Stimulated activated memory B cell treated with anti-CD40 and anti-IgM and Interleukin-4, amounts not matched to agents 10 μg/mL and 1 μg/mL and 100 μg/mL, for 72 hours (primary cell): ENCODE data around the gene ABCC1.
A peak's percentile ranks its signal among the peaks of the same experiment; 100 is the strongest.
"Not testable (repeated sequence)": the region's sequence is repeated elsewhere in the genome, so short reads cannot be mapped to it uniquely, and the experiment has no call there.

ENCODE experiments used
- ATAC-seq: fragments of 150-1000 bp; cut with Tn5 transposase; 2 replicates; pipeline ENCODE4 v1.10.0; 2021
- H3K27ac Mint-ChIP-seq: one replicate; pipeline ENCODE4 v1.8.0; 2022; ENCODE audit warnings: mild to moderate bottlenecking, mixed read lengths
- H3K27me3 Mint-ChIP-seq: one replicate; pipeline ENCODE4 v1.8.0; 2022; ENCODE audit warnings: mixed read lengths
- H3K36me3 Mint-ChIP-seq: one replicate; pipeline ENCODE4 v1.8.0; 2022; ENCODE audit warnings: mixed read lengths
- H3K4me1 Mint-ChIP-seq: one replicate; pipeline ENCODE4 v1.8.0; 2022; ENCODE audit warnings: mixed read lengths
- H3K4me3 Mint-ChIP-seq: one replicate; pipeline ENCODE4 v1.8.0; 2022; ENCODE audit warnings: mild to moderate bottlenecking, moderate library complexity, mixed read lengths
- H3K9me3 Mint-ChIP-seq: one replicate; pipeline ENCODE4 v1.8.0; 2022; ENCODE audit warnings: mixed read lengths

The ABCC1 gene

GRCh38 chr16:15953929-15954813, 4.8 kb downstream of the ABCC1 start:
- H3K27ac Mint-ChIP-seq = peak overlapping the region; percentile 94
- H3K27me3 Mint-ChIP-seq = no peaks in the 10 kb centered on the region
- H3K4me1 Mint-ChIP-seq = peaks cover 84% of the 10 kb centered on the region
- peaks cover 6% of the 10 kb centered on the region for H3K36me3 Mint-ChIP-seq
- H3K9me3 Mint-ChIP-seq = no peaks in the 10 kb centered on the region
- ATAC-seq = no peak
- H3K4me3 Mint-ChIP-seq = no peak overlapping the region

GRCh38 chr16:15954814-15955151, 5.4 kb downstream of the ABCC1 start:
- peaks cover 6% of the 10 kb centered on the region for H3K36me3 Mint-ChIP-seq
- ATAC-seq = no peak
- H3K27me3 Mint-ChIP-seq = no peaks in the 10 kb centered on the region
- no peaks in the 10 kb centered on the region for H3K9me3 Mint-ChIP-seq
- peak overlapping the region; percentile 94 for H3K27ac Mint-ChIP-seq
- peaks cover 90% of the 10 kb centered on the region for H3K4me1 Mint-ChIP-seq
- H3K4me3 Mint-ChIP-seq = peak overlapping the region; percentile 14

GRCh38 chr16:15955425-15955824, 6.0 kb downstream of the ABCC1 start:
- Mint-ChIP-seq H3K9me3 (no peaks in the 10 kb centered on the region), H3K4me1 (peaks cover 92% of the 10 kb centered on the region), H3K27ac (peak overlapping the region; percentile 94), H3K27me3 (no peaks in the 10 kb centered on the region), H3K4me3 (no peak overlapping the region), H3K36me3 (peaks cover 8% of the 10 kb centered on the region)
- ATAC-seq = no peak

- not testable (repeated sequence) for H3K27me3 Mint-ChIP-seq, H3K4me3 Mint-ChIP-seq, ATAC-seq, H3K9me3 Mint-ChIP-seq, H3K36me3 Mint-ChIP-seq
- Mint-ChIP-seq H3K4me1 (peaks cover 92% of the 10 kb centered on the region), H3K27ac (peak overlapping the region; percentile 94)
These were observed 6.7 kb downstream of the ABCC1 start for GRCh38 chr16:15956106-15956505.

GRCh38 chr16:15958703-15959348, 9.4 kb downstream of the ABCC1 start:
- peak overlapping the region; percentile 88 for H3K27ac Mint-ChIP-seq
- no peak overlapping the region for H3K4me3 Mint-ChIP-seq
- H3K36me3 Mint-ChIP-seq = peaks cover 26% of the 10 kb centered on the region
- H3K9me3 Mint-ChIP-seq = peaks cover 6% of the 10 kb centered on the region
- no peak for ATAC-seq
- no peaks in the 10 kb centered on the region for H3K27me3 Mint-ChIP-seq
- peaks cover 81% of the 10 kb centered on the region for H3K4me1 Mint-ChIP-seq

GRCh38 chr16:15960124-15960971, 10.9 kb downstream of the ABCC1 start:
- Mint-ChIP-seq H3K27me3 (no peaks in the 10 kb centered on the region), H3K4me3 (no peak overlapping the region), H3K27ac (peak overlapping the region; percentile 88), H3K9me3 (peaks cover 6% of the 10 kb centered on the region), H3K36me3 (peaks cover 31% of the 10 kb centered on the region), H3K4me1 (peaks cover 68% of the 10 kb centered on the region)
- no peak for ATAC-seq

GRCh38 chr16:15961060-15961511, 11.7 kb downstream of the ABCC1 start:
- peak overlapping the region; percentile 88 for H3K27ac Mint-ChIP-seq
- H3K27me3 Mint-ChIP-seq = no peaks in the 10 kb centered on the region
- H3K36me3 Mint-ChIP-seq = peaks cover 27% of the 10 kb centered on the region
- H3K4me1 Mint-ChIP-seq = peaks cover 66% of the 10 kb centered on the region
- peaks cover 6% of the 10 kb centered on the region for H3K9me3 Mint-ChIP-seq
- peak overlapping the region; percentile 75 for H3K4me3 Mint-ChIP-seq
- ATAC-seq = peak; percentile 94

GRCh38 chr16:15961571-15962090, 12.2 kb downstream of the ABCC1 start:
- peaks cover 27% of the 10 kb centered on the region for H3K36me3 Mint-ChIP-seq
- H3K27ac Mint-ChIP-seq = peak overlapping the region; percentile 88
- peak overlapping the region; percentile 75 for H3K4me3 Mint-ChIP-seq
- H3K9me3 Mint-ChIP-seq = peaks cover 6% of the 10 kb centered on the region
- peaks cover 61% of the 10 kb centered on the region for H3K4me1 Mint-ChIP-seq
- peak; percentile 62 for ATAC-seq
- H3K27me3 Mint-ChIP-seq = no peaks in the 10 kb centered on the region

- H3K27ac Mint-ChIP-seq = no peak overlapping the region
- no peak for ATAC-seq
- no peaks in the 10 kb centered on the region for H3K27me3 Mint-ChIP-seq
- H3K9me3 Mint-ChIP-seq = peaks cover 6% of the 10 kb centered on the region
- H3K4me3 Mint-ChIP-seq = no peak overlapping the region
- H3K36me3 Mint-ChIP-seq = peaks cover 27% of the 10 kb centered on the region
- peaks cover 55% of the 10 kb centered on the region for H3K4me1 Mint-ChIP-seq
These were observed 14.0 kb downstream of the ABCC1 start for GRCh38 chr16:15963307-15963910.

GRCh38 chr16:15966420-15966819, 17.0 kb downstream of the ABCC1 start:
- H3K36me3 Mint-ChIP-seq = peaks cover 42% of the 10 kb centered on the region
- H3K27me3 Mint-ChIP-seq = no peaks in the 10 kb centered on the region
- no peak overlapping the region for H3K27ac Mint-ChIP-seq
- H3K4me1 Mint-ChIP-seq = peaks cover 41% of the 10 kb centered on the region
- no peak for ATAC-seq
- no peak overlapping the region for H3K4me3 Mint-ChIP-seq
- H3K9me3 Mint-ChIP-seq = peaks cover 11% of the 10 kb centered on the region

- no peak overlapping the region for H3K27ac Mint-ChIP-seq
- no peaks in the 10 kb centered on the region for H3K27me3 Mint-ChIP-seq
- peaks cover 14% of the 10 kb centered on the region for H3K9me3 Mint-ChIP-seq
- no peak overlapping the region for H3K4me3 Mint-ChIP-seq
- ATAC-seq = no peak
- H3K4me1 Mint-ChIP-seq = peaks cover 36% of the 10 kb centered on the region
- peaks cover 48% of the 10 kb centered on the region for H3K36me3 Mint-ChIP-seq
These were observed 17.6 kb downstream of the ABCC1 start for GRCh38 chr16:15966836-15967546.

- H3K4me1 Mint-ChIP-seq = peaks cover 28% of the 10 kb centered on the region
- ATAC-seq = no peak
- no peaks in the 10 kb centered on the region for H3K27me3 Mint-ChIP-seq
- no peak overlapping the region for H3K4me3 Mint-ChIP-seq
- no peak overlapping the region for H3K27ac Mint-ChIP-seq
- H3K9me3 Mint-ChIP-seq = peaks cover 17% of the 10 kb centered on the region
- peaks cover 49% of the 10 kb centered on the region for H3K36me3 Mint-ChIP-seq
These were observed 18.4 kb downstream of the ABCC1 start for GRCh38 chr16:15967655-15968315.

- Mint-ChIP-seq H3K36me3 (peaks cover 47% of the 10 kb centered on the region), H3K4me1 (peaks cover 40% of the 10 kb centered on the region), H3K27ac (no peak overlapping the region)
These were observed 20.8 kb downstream of the ABCC1 start for GRCh38 chr16:15970202-15970601.

More at GRCh38 chr16:15970202-15970601, 20.8 kb downstream of the ABCC1 start:
- Mint-ChIP-seq H3K9me3 (peaks cover 13% of the 10 kb centered on the region), H3K27me3 (no peaks in the 10 kb centered on the region), H3K4me3 (no peak overlapping the region)
- no peak for ATAC-seq
